H1 (cell line): ENCODE data around the gene TPRN. TPM values are rescaled to one million over a fixed set of nuclear protein-coding genes. Genes with fewer than 3 reads are reported as not detected.

Source experiments
- CTCF ChIA-PET: fragments of 300-600 bp; sonication (Branson Sonifier 250); formaldehyde crosslinking; loops from one replicate; lab custom pipeline; 2021; ENCODE audit not compliant: partially characterized antibody; lab: Charles Lee
- POLR2A ChIA-PET: fragments of 300-600 bp; sonication (Branson Sonifier 250); formaldehyde crosslinking; loops from one replicate; lab custom pipeline; 2021; ENCODE audit warnings: inconsistent platforms; ENCODE audit not compliant: partially characterized antibody; lab: Charles Lee
- DNase-seq, 2 experiments: peaks; one replicate each; pipeline versions ENCODE4 v3.0.0 to v3.0.0-alpha.2; 2010 to 2022; ENCODE audit warnings: low spot score in 2 of 2, low read depth in 1 of 2, mixed read lengths in 1 of 2
- FAIRE-seq: peaks from 2 replicates; lab custom pipeline; 2011; peaks lifted over from hg19 to GRCh38; lab: Jason Lieb, UNC
- H2AFZ ChIP-seq: 2 replicates; pipeline ENCODE4 v1.8.1; 2012; ENCODE audit warnings: low read length, inconsistent platforms
- H2AK5ac ChIP-seq: 2 replicates; pipeline ENCODE4 v1.6.1; 2013; ENCODE audit warnings: low read depth, low read length
- H2BK120ac ChIP-seq: replicated peaks from 2 replicates; pipeline ENCODE3; 2013; ENCODE audit warnings: low read depth, low read length, inconsistent platforms
- H2BK12ac ChIP-seq: 2 replicates; pipeline ENCODE4 v1.6.1; 2013; ENCODE audit warnings: low read depth, low read length
- H2BK15ac ChIP-seq: 2 replicates; pipeline ENCODE4 v1.6.1; 2013; ENCODE audit warnings: low read length
- H2BK20ac ChIP-seq: 2 replicates; pipeline ENCODE4 v1.6.1; 2013; ENCODE audit warnings: low read length
- H2BK5ac ChIP-seq: 2 replicates; pipeline ENCODE4 v1.6.1; 2013; ENCODE audit warnings: low read depth, low read length
- H3K14ac ChIP-seq: 2 replicates; pipeline ENCODE4 v1.6.1; 2013; ENCODE audit warnings: inconsistent platforms; ENCODE audit not compliant: insufficient read length
- H3K18ac ChIP-seq: 2 replicates; pipeline ENCODE4 v1.6.1; 2013; ENCODE audit warnings: low read length; ENCODE audit errors: extremely low read depth
- H3K23ac ChIP-seq: 2 replicates; pipeline ENCODE4 v1.6.1; 2013; ENCODE audit warnings: inconsistent platforms; ENCODE audit not compliant: insufficient read length
- H3K23me2 ChIP-seq: 2 replicates; pipeline ENCODE4 v1.6.1; 2013; ENCODE audit warnings: low read depth, low read length
- H3K27ac ChIP-seq: 2 replicates; pipeline ENCODE4 v1.6.1; 2011; ENCODE audit warnings: low read depth, low read length, inconsistent platforms
- H3K27me3 ChIP-seq, 4 experiments: replicated peaks in 1 of 4; 1 replicate in 1 of 4; 2 replicates in 3 of 4; pipeline versions ENCODE4 v1.6.1 to v1.8.1; 2011 to 2013; ENCODE audit warnings: low read length in 3 of 4, mild to moderate bottlenecking in 3 of 4, inconsistent platforms in 2 of 4, mixed read lengths in 2 of 4, moderate library complexity in 1 of 4; ENCODE audit not compliant: control insufficient read depth in 3 of 4, insufficient read depth in 3 of 4; ENCODE audit errors: extremely low read depth in 1 of 4
- H3K36me3 ChIP-seq, 4 experiments: 2 replicates each; pipeline versions ENCODE4 v1.6.1 to v1.8.1; 2011 to 2013; ENCODE audit warnings: mild to moderate bottlenecking in 4 of 4, low read length in 3 of 4, moderate library complexity in 2 of 4, control low read depth in 1 of 4, inconsistent platforms in 1 of 4; ENCODE audit not compliant: insufficient read depth in 4 of 4, control insufficient read depth in 2 of 4
- H3K4ac ChIP-seq: replicated peaks from 2 replicates; pipeline ENCODE3; 2013; ENCODE audit warnings: low read length, low read depth, mixed read lengths, inconsistent platforms; ENCODE audit not compliant: insufficient read length
- H3K4me1 ChIP-seq, 4 experiments: replicated peaks in 1 of 4; 1 replicate in 1 of 4; 2 replicates in 3 of 4; pipeline versions ENCODE4 v1.6.1 to v1.8.1; 2011 to 2013; ENCODE audit warnings: low read length in 3 of 4, inconsistent platforms in 2 of 4, mixed read lengths in 1 of 4; ENCODE audit not compliant: insufficient read depth in 4 of 4, control insufficient read depth in 3 of 4
- H3K4me2 ChIP-seq, 2 experiments: 2 replicates each; pipeline versions ENCODE4 v1.6.1 to v1.8.1; 2011 to 2013; ENCODE audit warnings: low read depth in 2 of 2, low read length in 2 of 2, control low read depth in 1 of 2, inconsistent platforms in 1 of 2, mild to moderate bottlenecking in 1 of 2; ENCODE audit not compliant: insufficient read depth in 1 of 2
- H3K4me3 ChIP-seq, 4 experiments: fragments of 200-600, 300-600 bp in 1 of 4; sonication (generic), shearing (Covaris generic), sonication (Bioruptor Twin) in 1 of 4; 2 replicates each; pipeline versions ENCODE4 v1.5.1 to v1.8.1; 2011 to 2016; ENCODE audit warnings: low read length in 4 of 4, low read depth in 3 of 4, control low read depth in 2 of 4, inconsistent platforms in 2 of 4, mild to moderate bottlenecking in 2 of 4, mixed read lengths in 1 of 4, moderate library complexity in 1 of 4; ENCODE audit not compliant: insufficient read depth in 2 of 4; ENCODE audit errors: extremely low read depth in 1 of 4
- H3K56ac ChIP-seq: replicated peaks from 2 replicates; pipeline ENCODE3; 2013; ENCODE audit warnings: low read depth, mild to moderate bottlenecking, mixed read lengths, low read length, inconsistent platforms; ENCODE audit not compliant: insufficient read length
- H3K79me1 ChIP-seq: 2 replicates; pipeline ENCODE4 v1.6.1; 2013; ENCODE audit warnings: low read depth, low read length, control low read depth
- H3K79me2 ChIP-seq, 2 experiments: 2 replicates each; pipeline versions ENCODE4 v1.6.1 to v1.8.1; 2012 to 2013; ENCODE audit warnings: low read length in 2 of 2, mild to moderate bottlenecking in 2 of 2, inconsistent platforms in 1 of 2; ENCODE audit not compliant: insufficient read depth in 2 of 2, control insufficient read depth in 1 of 2
- H3K9ac ChIP-seq, 4 experiments: replicated peaks in 1 of 4; 1 replicate in 1 of 4; 2 replicates in 3 of 4; pipeline versions ENCODE4 v1.6.1 to v1.8.1; 2011 to 2013; ENCODE audit warnings: low read depth in 3 of 4, low read length in 3 of 4, control low read depth in 2 of 4, mild to moderate bottlenecking in 2 of 4, moderate library complexity in 2 of 4, inconsistent platforms in 1 of 4; ENCODE audit errors: extremely low read depth in 1 of 4
- H3K9me3 ChIP-seq, 2 experiments: 2 replicates each; pipeline versions ENCODE4 v1.6.1 to v1.8.1; 2012 to 2013; ENCODE audit warnings: mild to moderate bottlenecking in 2 of 2, moderate library complexity in 2 of 2, control low read depth in 1 of 2, inconsistent platforms in 1 of 2, low read depth in 1 of 2, low read length in 1 of 2, mixed read lengths in 1 of 2; ENCODE audit not compliant: insufficient read depth in 2 of 2
- H4K20me1 ChIP-seq, 2 experiments: replicated peaks in 1 of 2; 2 replicates each; pipeline versions ENCODE3 to v1.8.1; 2011 to 2013; ENCODE audit warnings: inconsistent platforms in 2 of 2, low read length in 2 of 2, mild to moderate bottlenecking in 1 of 2; ENCODE audit not compliant: insufficient read depth in 2 of 2, control insufficient read depth in 1 of 2
- H4K5ac ChIP-seq: 2 replicates; pipeline ENCODE4 v1.6.1; 2013; ENCODE audit warnings: low read length, low read depth, mixed read lengths, inconsistent platforms; ENCODE audit not compliant: insufficient read length
- H4K8ac ChIP-seq: 2 replicates; pipeline ENCODE4 v1.8.0; 2013; ENCODE audit warnings: mild to moderate bottlenecking, moderate library complexity, low read length, inconsistent platforms; ENCODE audit not compliant: insufficient read depth; ENCODE audit errors: extremely low read depth
- H4K91ac ChIP-seq: replicated peaks from 2 replicates; pipeline ENCODE3; 2013; ENCODE audit warnings: low read length, mixed read lengths, inconsistent platforms; ENCODE audit not compliant: insufficient read length
- BCL11A ChIP-seq, 2 experiments: IDR thresholded peaks; one replicate each; pipeline ENCODE4 v1.6.1; 2011; ENCODE audit warnings: low read depth in 2 of 2, low read length in 2 of 2, mild to moderate bottlenecking in 2 of 2
- EP300 ChIP-seq, 2 experiments: IDR thresholded peaks; 1 replicate in 1 of 2; 2 replicates in 1 of 2; pipeline ENCODE4 v1.6.1; 2011 to 2012; ENCODE audit warnings: low read depth in 2 of 2, low read length in 2 of 2, mild to moderate bottlenecking in 2 of 2, borderline replicate concordance in 1 of 2, inconsistent platforms in 1 of 2, moderate library complexity in 1 of 2
- KDM4A ChIP-seq: IDR thresholded peaks from one replicate; pipeline ENCODE4 v1.7.1; 2012; ENCODE audit warnings: low read depth, mild to moderate bottlenecking, moderate library complexity, low read length, inconsistent platforms; ENCODE audit not compliant: severe bottlenecking
- RNF2 ChIP-seq: fragments of 200-900, 300-1000 bp; sonication (generic); IDR thresholded peaks from 2 replicates; pipeline ENCODE4 v1.7.1; 2016; ENCODE audit warnings: borderline replicate concordance, low read depth, mild to moderate bottlenecking, antibody characterized with exemption, low read length; ENCODE audit not compliant: poor library complexity, severe bottlenecking; ENCODE audit errors: missing control alignments
- WGBS, 2 experiments: shearing (Covaris generic) in 1 of 2; methylation state at CpG; one replicate each; pipeline versions ENCODE4 v1.1.6 to v1.1.7; 2013 to 2015; ENCODE audit warnings: low lambda C conversion rate in 2 of 2, mixed read lengths in 2 of 2, inconsistent platforms in 1 of 2, low coverage in 1 of 2, missing lambda C conversion rate in 1 of 2; ENCODE audit not compliant: insufficient replicate concordance in 2 of 2, insufficient coverage in 1 of 2, insufficient read length in 1 of 2; ENCODE audit errors: extremely low coverage in 1 of 2, missing lambda C conversion rate in 1 of 2; 5-methylcytosine and 5-hydroxymethylcytosine counted together
- polyA plus RNA-seq, 7 experiments: library from polyadenylated mRNA; depleted of rRNA in 3 of 7; stranded (reverse) in 5 of 7; unstranded in 2 of 7; fragments of >200 nt in 5 of 7; fragments of 200-250 nt in 2 of 7; gene quantifications; 1 replicate in 5 of 7; 2 replicates in 1 of 7; 4 replicates in 1 of 7; pipeline versions ENCODE4 v1.2.1 to v1.2.3, GENCODE V29; 2011 to 2013; ENCODE audit warnings: missing spikeins in 2 of 7, mixed read lengths in 2 of 7
- total RNA-seq: library from RNA; stranded (reverse); fragmentation: NEBNext Ultra II Directional; extraction: Animal tissue kit (Norgen Biotek cat#: 25700); gene quantifications from 2 replicates; pipeline ENCODE4 v1.2.1, GENCODE V29; 2021

The TPRN gene
- total and polyA plus RNA-seq, 2 of the 8 experiments (the other 6 are each of a cell fraction or from before 2014, with no cell fraction given), result 9.7 to 23.2 TPM

DNA sequence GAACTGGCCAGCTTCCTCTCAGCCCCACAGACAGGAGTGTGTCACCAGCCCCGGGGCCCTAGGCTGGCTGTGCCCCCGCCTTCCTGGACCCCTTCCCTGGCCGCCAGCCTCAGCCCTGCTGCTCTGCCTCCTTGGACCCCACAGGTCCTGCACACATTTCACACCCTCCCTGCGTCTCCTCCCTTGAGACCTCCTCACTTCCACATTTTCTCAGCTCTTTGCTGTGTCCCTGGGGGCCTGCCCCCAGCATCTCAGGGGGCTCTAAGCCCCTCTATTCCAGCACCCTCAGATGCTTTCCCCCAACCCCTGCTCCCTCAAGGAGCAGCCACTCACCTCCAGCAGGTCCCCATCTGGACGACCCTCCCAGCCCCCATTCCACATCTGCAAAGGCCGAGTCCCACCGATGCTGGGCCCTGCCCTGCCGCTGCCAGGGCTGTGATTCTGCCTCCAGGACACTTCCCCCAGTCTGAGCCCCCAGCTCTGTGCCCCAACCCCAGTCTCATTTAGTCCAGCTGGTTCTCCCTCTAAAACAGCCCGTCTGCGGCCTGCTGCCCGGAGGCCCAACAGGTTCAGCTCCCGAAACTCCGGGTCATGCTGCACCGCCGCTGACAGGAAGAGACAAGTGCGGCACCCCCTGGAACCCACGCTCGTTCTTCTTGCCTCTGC lies 34.4 kb upstream of the TPRN start:
- Histone ChIP-seq H2AK5ac (no peak overlapping the region), H3K27ac (no peak overlapping the region), H2BK15ac (no peak overlapping the region), H2AFZ (no peak overlapping the region), H3K18ac (no peak overlapping the region), H4K91ac (peak overlapping the region; percentile 54), H3K23me2 (no peaks in the 10 kb centered on the region), H3K9ac (no peak overlapping the region), H2BK120ac (no peak overlapping the region), H3K4me1 (peaks cover 0 to 12% (median 8%) of the 10 kb centered on the region in 4 experiments; a peak in 6 of 7 replicates), H4K5ac (no peak overlapping the region), H4K20me1 (peaks cover 6 to 8% of the 10 kb centered on the region in 2 experiments), H3K4me3 (no peak overlapping the region), H4K8ac (no peak overlapping the region), H3K4ac (no peak overlapping the region), H3K79me2 (peaks cover 0 to 7% of the 10 kb centered on the region in 2 experiments; a peak in 1 of 4 replicates), H3K23ac (no peak overlapping the region), H3K36me3 (no peaks in the 10 kb centered on the region), H3K56ac (no peak overlapping the region), H2BK5ac (no peak overlapping the region), H2BK20ac (no peak overlapping the region), H2BK12ac (no peak overlapping the region), H3K27me3 (no peaks in the 10 kb centered on the region), H3K14ac (no peak overlapping the region), H3K9me3 (no peaks in the 10 kb centered on the region), H3K4me2 (no peak overlapping the region), H3K79me1 (no peaks in the 10 kb centered on the region)
- no peak for DNase-seq
- 84% methylated on average over 17 of the region's 18 CpGs; no CpG with 5 or more reads in 1 of the 2 experiments for WGBS, 2 experiments
- CTCF ChIA-PET, result interaction anchor here (0.6 to 20.2 kb wide), 20 partner anchors 9 to 412 kb away, joined by 3 to 204 read pairs (median 5); partner anchors contain the start of genes ANAPC2, CYSRT1, LRRC26 and NDOR1
- TF ChIP-seq EP300 (IDR thresholded peaks at IDR 0.05; ENCODE audit: borderline replicate concordance in 1 of 2, low read depth in 2 of 2, low read length in 2 of 2), result no peak
- TF ChIP-seq BCL11A (IDR thresholded peaks at IDR 0.05; ENCODE audit: low read depth in 2 of 2, low read length in 2 of 2), result no peak
- no peak for TF ChIP-seq RNF2
- TF ChIP-seq KDM4A, result no peak
- POLR2A ChIA-PET, result interaction anchor here (1.0 to 69.9 kb wide), 3 partner anchors 0 to 72 kb away, joined by 3 to 1462 read pairs (median 1462); partner anchors contain the start of genes CYSRT1, NDOR1, NELFB and RNF208
- no peak for FAIRE-seq
